H7 (cell line): Measurements from ENCODE around the gene ATP11B. TPM values are rescaled to one million over a fixed set of nuclear protein-coding genes. Genes with fewer than 3 reads are reported as not detected.
"Not testable (repeated sequence)": the region's sequence is repeated elsewhere in the genome, so short reads cannot be mapped to it uniquely, and the experiment has no call there.

Experiments
- DNase-seq: peaks from one replicate; pipeline ENCODE4 v3.0.0; 2012
- H3K27me3 ChIP-seq: 2 replicates; pipeline ENCODE4 v1.6.0; 2011; ENCODE audit warnings: mild to moderate bottlenecking, low read length; ENCODE audit not compliant: control insufficient read depth, insufficient read depth
- H3K36me3 ChIP-seq: replicated peaks from 2 replicates; pipeline ENCODE4 v1.5.1; 2011; ENCODE audit warnings: low read length; ENCODE audit not compliant: control insufficient read depth, insufficient read depth
- H3K4me3 ChIP-seq: 2 replicates; pipeline ENCODE4 v1.5.1; 2011; ENCODE audit warnings: low read depth, mild to moderate bottlenecking, control low read depth, low read length, moderate library complexity; ENCODE audit not compliant: insufficient read depth
- total RNA-seq: library from RNA; depleted of rRNA; stranded (reverse); fragments of >200 nt; shearing (Covaris generic); gene quantifications from 2 replicates; pipeline ENCODE4 v1.2.3, GENCODE V29; 2014

The ATP11B gene
- total RNA-seq, 1 experiment from 2014 or later: 14.2 TPM

GRCh38 chr3:182837855-182838454, 44.7 kb downstream of the ATP11B start:
- H3K4me3 ChIP-seq: no peak overlapping the region
- no peaks in the 10 kb centered on the region for H3K27me3 ChIP-seq
- peak; percentile 4 for DNase-seq
- no peaks in the 10 kb centered on the region; the same call in 1 of the 2 replicates for H3K36me3 ChIP-seq

DNA sequence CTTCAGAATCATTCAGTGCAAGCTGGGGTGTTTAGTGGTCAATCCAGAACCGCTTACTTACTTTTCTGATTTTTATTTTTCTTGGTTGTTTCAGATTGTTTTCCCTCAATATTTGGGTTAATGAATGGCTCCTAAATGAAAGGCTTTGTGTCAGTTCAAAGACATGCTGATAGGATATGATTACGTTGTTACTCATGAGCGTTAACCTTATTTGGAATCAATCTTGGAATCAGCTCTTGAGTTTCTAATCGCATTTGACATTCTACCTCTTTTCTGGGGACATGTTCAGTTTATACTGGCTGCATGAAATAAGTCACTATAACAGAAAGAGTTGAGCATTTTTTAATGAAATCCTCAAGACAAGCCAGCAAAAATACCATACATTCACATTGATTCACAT, 50.2 kb downstream of the ATP11B start:
- Histone ChIP-seq H3K27me3 (no peaks in the 10 kb centered on the region), H3K36me3 (no peaks in the 10 kb centered on the region), H3K4me3 (no peak overlapping the region)
- DNase-seq: no peak

DNA sequence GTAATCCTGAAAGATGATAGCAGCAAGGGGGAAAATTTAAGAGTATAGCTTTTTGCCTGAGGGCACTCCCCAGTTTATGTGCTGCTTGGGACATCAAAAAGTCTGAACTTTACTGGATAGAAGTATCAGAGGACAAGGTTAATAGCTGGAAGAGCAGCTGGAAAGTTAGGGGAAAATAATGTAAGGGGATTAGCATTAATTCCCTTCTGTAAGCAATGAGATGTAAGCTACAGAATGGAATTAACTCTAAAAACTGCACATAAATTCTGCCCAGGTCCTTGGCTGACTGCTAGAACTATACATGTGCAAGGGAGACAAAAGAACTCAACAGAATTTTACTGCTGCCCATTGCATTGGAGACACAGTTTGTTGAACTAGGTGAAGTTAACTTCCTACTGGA, 55.6 kb downstream of the ATP11B start:
- no peak for DNase-seq
- Histone ChIP-seq H3K36me3 (no peaks in the 10 kb centered on the region; the same call in 1 of the 2 replicates), H3K27me3 (no peaks in the 10 kb centered on the region), H3K4me3 (no peak overlapping the region)

DNA sequence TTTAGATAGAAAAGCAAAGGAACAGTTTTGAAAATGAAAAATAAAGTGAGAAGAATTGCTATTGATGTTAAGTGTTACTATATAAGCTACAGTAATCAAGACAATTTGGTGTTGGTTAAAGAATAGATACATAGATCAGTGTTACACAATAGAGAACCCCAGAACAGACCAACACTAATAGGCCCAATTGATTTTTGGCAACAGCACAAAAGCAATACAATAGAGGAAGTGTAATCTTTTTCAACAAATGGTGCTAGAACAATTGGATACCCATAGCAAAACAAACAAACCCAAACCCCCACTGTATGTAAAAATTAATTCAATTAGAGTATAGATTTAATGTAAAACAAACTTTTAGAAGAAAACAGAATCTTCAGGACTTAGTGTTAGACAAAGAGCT, 61.8 kb downstream of the ATP11B start:
- no peaks in the 10 kb centered on the region for H3K27me3 ChIP-seq
- no peak for DNase-seq
- no peaks in the 10 kb centered on the region for H3K36me3 ChIP-seq
- H3K4me3 ChIP-seq: no peak overlapping the region

DNA sequence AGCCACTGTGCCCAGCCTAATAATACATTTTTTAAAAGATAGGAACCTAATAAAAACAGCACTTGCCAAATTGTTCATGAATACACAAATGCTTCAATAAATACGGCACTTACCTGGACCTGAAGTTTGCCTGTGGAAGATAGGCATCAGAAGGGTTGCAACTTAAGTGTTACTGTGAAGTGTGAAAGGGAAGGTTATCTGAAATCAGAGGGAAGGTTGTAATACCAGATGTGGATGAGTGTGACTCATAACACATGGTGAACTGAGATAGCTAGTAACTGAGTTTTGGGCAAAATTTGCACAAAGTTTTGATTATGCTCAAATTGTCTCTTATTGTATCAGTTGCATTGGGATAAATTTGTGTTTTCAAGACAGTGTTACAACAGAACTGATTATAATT, 68.0 kb downstream of the ATP11B start:
- no peak for DNase-seq
- H3K4me3 ChIP-seq: no peak overlapping the region
- no peaks in the 10 kb centered on the region for H3K36me3 ChIP-seq
- no peaks in the 10 kb centered on the region for H3K27me3 ChIP-seq

GRCh38 chr3:182862159-182862860, 69.0 kb downstream of the ATP11B start:
- Histone ChIP-seq H3K27me3 (no peaks in the 10 kb centered on the region), H3K36me3 (no peaks in the 10 kb centered on the region; the same call in 1 of the 2 replicates)
- DNase-seq: no peak

GRCh38 chr3:182869059-182869458, 75.8 kb downstream of the ATP11B start:
- peaks cover 2% of the 10 kb centered on the region; the same call in 1 of the 2 replicates for H3K36me3 ChIP-seq
- DNase-seq: no peak
- H3K4me3 ChIP-seq: no peak overlapping the region
- H3K27me3 ChIP-seq: no peaks in the 10 kb centered on the region

More at GRCh38 chr3:182862159-182862860, 69.0 kb downstream of the ATP11B start:
- no peak overlapping the region for H3K4me3 ChIP-seq

GRCh38 chr3:182870917-182871316, 77.6 kb downstream of the ATP11B start:
- not testable (repeated sequence) for H3K36me3 ChIP-seq

DNA sequence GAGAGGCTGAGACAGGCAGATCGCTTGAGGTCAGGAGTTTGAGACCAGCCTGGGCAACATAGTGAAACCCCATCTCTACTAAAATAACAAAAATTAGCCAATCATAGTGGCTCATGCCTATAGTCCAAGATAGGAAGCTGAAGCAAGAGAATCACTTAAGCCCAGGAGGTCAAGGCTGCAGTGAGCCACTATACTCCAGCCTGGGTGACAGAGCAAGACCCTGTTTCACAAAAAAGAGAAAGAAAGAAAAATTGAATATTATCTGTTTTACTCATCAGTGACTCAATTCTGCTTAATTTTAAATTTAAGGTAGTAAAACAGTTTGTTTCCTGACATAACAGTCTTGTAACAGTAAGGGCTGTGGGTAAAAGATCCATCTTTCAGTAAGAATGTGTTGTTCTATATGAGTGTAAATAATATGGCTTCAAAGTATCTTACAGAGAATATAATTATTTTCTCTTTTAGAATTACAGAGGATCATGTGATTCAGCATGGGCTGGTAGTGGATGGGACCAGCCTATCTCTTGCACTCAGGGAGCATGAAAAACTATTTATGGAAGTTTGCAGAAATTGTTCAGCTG, 85.8 kb downstream of the ATP11B start:
- Histone ChIP-seq H3K4me3 (no peak overlapping the region), H3K36me3 (no peaks in the 10 kb centered on the region; the same call in 1 of the 2 replicates), H3K27me3 (no peaks in the 10 kb centered on the region)
- DNase-seq: no peak

More at GRCh38 chr3:182870917-182871316, 77.6 kb downstream of the ATP11B start:
- DNase-seq, H3K4me3 ChIP-seq, H3K27me3 ChIP-seq: not testable (repeated sequence)

- no peaks in the 10 kb centered on the region for H3K36me3 ChIP-seq
- no peak for DNase-seq
- no peaks in the 10 kb centered on the region for H3K27me3 ChIP-seq
- no peak overlapping the region for H3K4me3 ChIP-seq
Measured at GRCh38 chr3:182886497-182886896, 93.2 kb downstream of the ATP11B start.

DNA sequence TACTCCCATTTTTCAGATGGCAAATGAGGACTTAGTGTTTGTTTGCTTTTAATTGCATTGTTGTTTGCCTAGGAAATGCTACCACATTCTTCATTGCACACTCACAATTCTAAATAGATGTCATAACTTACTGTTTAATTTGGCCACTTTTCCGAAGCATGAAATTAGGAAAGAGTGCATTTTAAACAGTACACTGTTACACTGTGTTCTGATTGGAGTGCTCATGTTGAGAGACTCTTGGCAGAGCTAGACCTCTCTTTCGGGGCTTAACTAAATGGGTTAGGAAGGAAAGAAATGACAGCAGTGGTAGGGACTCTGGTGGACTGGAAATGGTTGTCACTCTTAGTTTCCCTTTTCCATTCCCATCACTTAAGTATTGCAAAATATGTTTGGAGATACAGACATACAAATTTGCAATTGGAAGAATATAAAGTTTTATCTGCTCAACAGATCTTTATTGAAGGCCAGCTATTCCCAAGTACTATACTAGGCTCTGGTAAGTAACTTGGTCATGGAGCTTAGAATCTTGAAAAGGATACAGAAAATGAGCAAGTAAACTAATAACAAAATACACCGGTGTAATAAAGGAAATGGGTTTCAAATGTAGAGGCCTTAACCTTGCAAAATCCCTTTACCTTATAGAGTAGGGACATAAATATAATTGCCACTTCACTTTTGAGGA, 96.8 kb downstream of the ATP11B start:
- no peaks in the 10 kb centered on the region for H3K27me3 ChIP-seq
- no peaks in the 10 kb centered on the region for H3K36me3 ChIP-seq
- H3K4me3 ChIP-seq: no peak overlapping the region
- no peak for DNase-seq

- Histone ChIP-seq H3K27me3 (no peaks in the 10 kb centered on the region), H3K36me3 (no peaks in the 10 kb centered on the region), H3K4me3 (no peak overlapping the region)
- DNase-seq: no peak
Measured at GRCh38 chr3:182891364-182891763, 98.1 kb downstream of the ATP11B start.

GRCh38 chr3:182892226-182892625, 98.9 kb downstream of the ATP11B start:
- Histone ChIP-seq H3K27me3 (no peaks in the 10 kb centered on the region), H3K36me3 (no peaks in the 10 kb centered on the region), H3K4me3 (no peak overlapping the region)
- DNase-seq: no peak

DNA sequence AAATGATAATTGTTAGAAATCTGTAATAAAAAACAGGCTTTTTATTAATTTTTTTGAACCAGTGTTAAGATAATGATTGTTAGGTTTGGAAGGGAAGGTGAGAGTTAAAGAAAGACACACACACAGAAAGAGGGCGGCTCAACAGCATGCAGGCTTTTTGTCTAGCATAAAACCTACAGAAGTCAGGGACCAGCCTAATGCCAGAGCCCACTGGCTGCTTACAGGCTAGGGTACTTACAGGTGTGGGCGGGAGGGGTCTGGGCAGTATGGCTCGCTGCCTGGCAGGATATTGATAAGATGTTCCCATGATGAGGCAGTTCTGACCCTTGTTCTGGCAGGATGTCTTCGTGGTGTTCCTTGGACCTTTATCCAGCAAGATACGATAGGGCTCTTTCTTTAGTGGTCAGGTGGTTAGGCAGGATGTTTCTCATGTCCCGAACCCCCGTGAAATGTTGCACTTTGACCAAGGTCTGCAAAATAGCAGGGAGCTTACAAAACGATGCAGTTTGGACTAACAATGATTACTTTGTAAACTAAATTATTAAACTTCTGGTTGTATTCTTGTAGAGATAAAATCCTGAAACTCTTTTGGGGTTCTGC, 102.3 kb downstream of the ATP11B start:
- no peak for DNase-seq
- H3K27me3 ChIP-seq: no peaks in the 10 kb centered on the region
- H3K36me3 ChIP-seq: no peaks in the 10 kb centered on the region
- H3K4me3 ChIP-seq: no peak overlapping the region
